ENCODE data around the gene TRAF3IP3. TPM values are rescaled to one million over a fixed set of nuclear protein-coding genes. Genes with fewer than 3 reads are reported as not detected.

The TRAF3IP3 gene
- total and polyA plus RNA-seq, 2 donors (not counting 1 experiment from before 2014, with no cell fraction given) = 262 to 344 TPM

- Mint-ChIP-seq H3K27ac (no peak overlapping the region), H3K9me3 (ENCODE audit: insufficient read depth) (no peaks in the 10 kb centered on the region), H3K4me1 (peaks cover 32% of the 10 kb centered on the region), H3K27me3 (no peaks in the 10 kb centered on the region), H3K4me3 (no peak overlapping the region)
- peak overlapping the region; percentile 58 to 83 (median 68) for H3K4me3 ChIP-seq (ENCODE audit: control extremely low read depth in 1 of 5, extremely low read depth in 1 of 5, insufficient read depth in 1 of 5, low read depth in 2 of 5, low read length in 4 of 5)
- peak overlapping the region; percentile 71 for H3K4me2 ChIP-seq (replicated peaks; ENCODE audit: low read depth, low read length, poor library complexity, severe bottlenecking)
- H4K20me1 ChIP-seq (ENCODE audit: control insufficient read depth, insufficient read depth, low read length, poor library complexity, severe bottlenecking) = peaks cover 15% of the 10 kb centered on the region
- peak; percentile 85 for ATAC-seq (ENCODE audit: low read depth)
- ChIA-PET POLR2A (interaction anchor here (1.2 to 4.2 kb wide), 4 partner anchors 9 to 17 kb away, joined by 3 to 40 read pairs (median 8); partner anchors contain the start of genes C1orf74 and TRAF3IP3), CTCF (interaction anchor here (0.6 to 5.3 kb wide), 8 partner anchors 11 to 77 kb away, joined by 3 to 48 read pairs (median 6); partner anchors contain the start of genes C1orf74 and TRAF3IP3)
- peaks cover 77% of the 10 kb centered on the region for H3K79me2 ChIP-seq (ENCODE audit: control insufficient read depth, insufficient read depth, low read length)
- no peaks in the 10 kb centered on the region for H3K9me3 ChIP-seq (ENCODE audit: control extremely low read depth in 1 of 3, control insufficient read depth in 2 of 3, insufficient read depth in 1 of 3, low read length in 2 of 3)
- 1% methylated on average over 9 of the region's 9 CpGs for WGBS (ENCODE audit: insufficient coverage)
- no peaks in the 10 kb centered on the region for H3K27me3 ChIP-seq (replicated peaks in 1 of 4; ENCODE audit: control extremely low read depth in 1 of 4, control insufficient read depth in 3 of 4, insufficient read depth in 4 of 4, low read length in 3 of 4)
- peaks cover 55 to 71% of the 10 kb centered on the region in 2 donors for H3K4me1 ChIP-seq (ENCODE audit: control insufficient read depth in 2 of 2, insufficient read depth in 2 of 2, low read length in 2 of 2)
- H2AFZ ChIP-seq (ENCODE audit: insufficient read depth, low read depth, low read length, poor library complexity, severe bottlenecking) = peak overlapping the region; percentile 58
- H3K9ac ChIP-seq (ENCODE audit: low read length) = peak overlapping the region; percentile 77
- peak overlapping the region; percentile 57 to 87 for H3K27ac ChIP-seq (ENCODE audit: low read length in 2 of 2)
- intact Hi-C loops (cut with micrococcal nuclease) = loop anchor here (1.0 to 5.0 kb wide), 2 partner anchors 12 to 59 kb away; partner anchors contain the start of genes TRAF3IP3 and UTP25
- no peak for TF ChIP-seq EZH2 (IDR thresholded peaks at IDR 0.05; ENCODE audit: borderline replicate concordance, insufficient read depth, low read depth, low read length, poor library complexity, severe bottlenecking)
- TF ChIP-seq, protein P1, sequence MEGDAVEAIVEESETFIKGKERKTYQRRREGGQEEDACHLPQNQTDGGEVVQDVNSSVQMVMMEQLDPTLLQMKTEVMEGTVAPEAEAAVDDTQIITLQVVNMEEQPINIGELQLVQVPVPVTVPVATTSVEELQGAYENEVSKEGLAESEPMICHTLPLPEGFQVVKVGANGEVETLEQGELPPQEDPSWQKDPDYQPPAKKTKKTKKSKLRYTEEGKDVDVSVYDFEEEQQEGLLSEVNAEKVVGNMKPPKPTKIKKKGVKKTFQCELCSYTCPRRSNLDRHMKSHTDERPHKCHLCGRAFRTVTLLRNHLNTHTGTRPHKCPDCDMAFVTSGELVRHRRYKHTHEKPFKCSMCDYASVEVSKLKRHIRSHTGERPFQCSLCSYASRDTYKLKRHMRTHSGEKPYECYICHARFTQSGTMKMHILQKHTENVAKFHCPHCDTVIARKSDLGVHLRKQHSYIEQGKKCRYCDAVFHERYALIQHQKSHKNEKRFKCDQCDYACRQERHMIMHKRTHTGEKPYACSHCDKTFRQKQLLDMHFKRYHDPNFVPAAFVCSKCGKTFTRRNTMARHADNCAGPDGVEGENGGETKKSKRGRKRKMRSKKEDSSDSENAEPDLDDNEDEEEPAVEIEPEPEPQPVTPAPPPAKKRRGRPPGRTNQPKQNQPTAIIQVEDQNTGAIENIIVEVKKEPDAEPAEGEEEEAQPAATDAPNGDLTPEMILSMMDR (IDR thresholded peaks at IDR 0.05) = no peak
- peak; percentile 72 for DNase-seq
- peaks cover 5 to 49% of the 10 kb centered on the region in 2 experiments for H3K36me3 ChIP-seq (replicated peaks in 1 of 2; ENCODE audit: control extremely low read depth in 1 of 2, control insufficient read depth in 1 of 2, extremely low read depth in 1 of 2, insufficient read depth in 2 of 2, low read length in 1 of 2)
Observed at GRCh38 chr1:209768354-209768774, 12.5 kb downstream of the TRAF3IP3 start.
